Nephron progenitor cell (in vitro differentiated cells): ENCODE data around the gene RANBP9.

Source experiments
- DNase-seq: peaks from one replicate; pipeline ENCODE4 v3.0.0; 2021
- H3K27ac Mint-ChIP-seq: 2 replicates; pipeline ENCODE4 v1.8.0; 2021; ENCODE audit warnings: mild to moderate bottlenecking, moderate library complexity, mixed read lengths
- H3K27me3 Mint-ChIP-seq: 2 replicates; pipeline ENCODE4 v1.8.0; 2021; ENCODE audit warnings: mild to moderate bottlenecking, low read depth, mixed read lengths; ENCODE audit not compliant: poor library complexity
- H3K36me3 Mint-ChIP-seq: 2 replicates; pipeline ENCODE4 v1.8.0; 2021; ENCODE audit warnings: low read depth, mixed read lengths
- H3K4me1 Mint-ChIP-seq: 2 replicates; pipeline ENCODE4 v1.8.0; 2021; ENCODE audit warnings: mixed read lengths
- H3K4me3 Mint-ChIP-seq: 2 replicates; pipeline ENCODE4 v1.8.0; 2021; ENCODE audit warnings: mild to moderate bottlenecking, moderate library complexity, mixed read lengths
- H3K9me3 Mint-ChIP-seq: 2 replicates; pipeline ENCODE4 v1.8.0; 2021; ENCODE audit warnings: mild to moderate bottlenecking, moderate library complexity, mixed read lengths
- TF ChIP-seq, protein P1 (sequence below): fragments of 200-600 bp; sonication (generic); IDR thresholded peaks from 2 replicates; pipeline ENCODE4 v1.5.0; 2021; ENCODE audit warnings: antibody characterized with exemption

RANBP9 gene

GRCh38 chr6:13680448-13680968, 31.1 kb downstream of the RANBP9 start:
- no peak for DNase-seq
- TF ChIP-seq, protein P1, sequence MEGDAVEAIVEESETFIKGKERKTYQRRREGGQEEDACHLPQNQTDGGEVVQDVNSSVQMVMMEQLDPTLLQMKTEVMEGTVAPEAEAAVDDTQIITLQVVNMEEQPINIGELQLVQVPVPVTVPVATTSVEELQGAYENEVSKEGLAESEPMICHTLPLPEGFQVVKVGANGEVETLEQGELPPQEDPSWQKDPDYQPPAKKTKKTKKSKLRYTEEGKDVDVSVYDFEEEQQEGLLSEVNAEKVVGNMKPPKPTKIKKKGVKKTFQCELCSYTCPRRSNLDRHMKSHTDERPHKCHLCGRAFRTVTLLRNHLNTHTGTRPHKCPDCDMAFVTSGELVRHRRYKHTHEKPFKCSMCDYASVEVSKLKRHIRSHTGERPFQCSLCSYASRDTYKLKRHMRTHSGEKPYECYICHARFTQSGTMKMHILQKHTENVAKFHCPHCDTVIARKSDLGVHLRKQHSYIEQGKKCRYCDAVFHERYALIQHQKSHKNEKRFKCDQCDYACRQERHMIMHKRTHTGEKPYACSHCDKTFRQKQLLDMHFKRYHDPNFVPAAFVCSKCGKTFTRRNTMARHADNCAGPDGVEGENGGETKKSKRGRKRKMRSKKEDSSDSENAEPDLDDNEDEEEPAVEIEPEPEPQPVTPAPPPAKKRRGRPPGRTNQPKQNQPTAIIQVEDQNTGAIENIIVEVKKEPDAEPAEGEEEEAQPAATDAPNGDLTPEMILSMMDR: no peak

GRCh38 chr6:13679996-13680395, 31.6 kb downstream of the RANBP9 start:
- no peak overlapping the region for H3K4me3 Mint-ChIP-seq
- peaks cover 14% of the 10 kb centered on the region for H3K4me1 Mint-ChIP-seq
- DNase-seq: no peak
- H3K27me3 Mint-ChIP-seq: no peaks in the 10 kb centered on the region
- TF ChIP-seq, protein P1: no peak
- peaks cover 63% of the 10 kb centered on the region for H3K9me3 Mint-ChIP-seq
- no peak overlapping the region for H3K27ac Mint-ChIP-seq
- peaks cover 70% of the 10 kb centered on the region for H3K36me3 Mint-ChIP-seq

More at GRCh38 chr6:13680448-13680968, 31.1 kb downstream of the RANBP9 start:
- Mint-ChIP-seq H3K4me3 (no peak overlapping the region), H3K9me3 (peaks cover 58% of the 10 kb centered on the region), H3K4me1 (peaks cover 10% of the 10 kb centered on the region), H3K36me3 (peaks cover 66% of the 10 kb centered on the region), H3K27ac (no peak overlapping the region), H3K27me3 (no peaks in the 10 kb centered on the region)

GRCh38 chr6:13678255-13678983, 33.2 kb downstream of the RANBP9 start:
- H3K27me3 Mint-ChIP-seq: no peaks in the 10 kb centered on the region
- H3K36me3 Mint-ChIP-seq: peaks cover 76% of the 10 kb centered on the region
- H3K4me3 Mint-ChIP-seq: no peak overlapping the region
- H3K27ac Mint-ChIP-seq: peak overlapping the region; percentile 88
- TF ChIP-seq, protein P1: no peak
- DNase-seq: no peak
- H3K4me1 Mint-ChIP-seq: peaks cover 19% of the 10 kb centered on the region
- peaks cover 65% of the 10 kb centered on the region for H3K9me3 Mint-ChIP-seq

- no peak overlapping the region for H3K27ac Mint-ChIP-seq
- TF ChIP-seq, protein P1: no peak
- H3K4me1 Mint-ChIP-seq: peaks cover 23% of the 10 kb centered on the region
- peaks cover 78% of the 10 kb centered on the region for H3K36me3 Mint-ChIP-seq
- H3K4me3 Mint-ChIP-seq: no peak overlapping the region
- peaks cover 65% of the 10 kb centered on the region for H3K9me3 Mint-ChIP-seq
- H3K27me3 Mint-ChIP-seq: no peaks in the 10 kb centered on the region
- no peak for DNase-seq
Observed at GRCh38 chr6:13677878-13678254, 33.8 kb downstream of the RANBP9 start.

- no peak overlapping the region for H3K27ac Mint-ChIP-seq
- no peak overlapping the region for H3K4me3 Mint-ChIP-seq
- TF ChIP-seq, protein P1: no peak
- peaks cover 35% of the 10 kb centered on the region for H3K4me1 Mint-ChIP-seq
- peaks cover 82% of the 10 kb centered on the region for H3K36me3 Mint-ChIP-seq
- H3K9me3 Mint-ChIP-seq: peaks cover 65% of the 10 kb centered on the region
- DNase-seq: no peak
- H3K27me3 Mint-ChIP-seq: no peaks in the 10 kb centered on the region
Observed at GRCh38 chr6:13676551-13677156, 35.0 kb downstream of the RANBP9 start.
